Measurements from ENCODE around the gene LGR6.
A peak's percentile ranks its signal among the peaks of the same experiment; 100 is the strongest.

Gene LGR6

GRCh38 chr1:202202500-202203168, 9.0 kb downstream of the LGR6 start:
- no peak for DNase-seq

GRCh38 chr1:202203238-202204039, 9.8 kb downstream of the LGR6 start:
- DNase-seq, result no peak

GRCh38 chr1:202204065-202204464, 10.5 kb downstream of the LGR6 start:
- no peak for DNase-seq

- DNase-seq, result no peak
Measured at GRCh38 chr1:202205523-202206190, 12.1 kb downstream of the LGR6 start.

- peak; percentile 45 for DNase-seq
Measured at GRCh38 chr1:202207292-202207691, 13.7 kb downstream of the LGR6 start.

- DNase-seq, result no peak
Measured at GRCh38 chr1:202208351-202208857, 14.8 kb downstream of the LGR6 start.

- DNase-seq, result peak; percentile 20
Measured at GRCh38 chr1:202210385-202210784, 16.8 kb downstream of the LGR6 start.

GRCh38 chr1:202210969-202211368, 17.4 kb downstream of the LGR6 start:
- DNase-seq, result no peak

GRCh38 chr1:202212787-202213186, 19.2 kb downstream of the LGR6 start:
- DNase-seq, result no peak

- no peak for DNase-seq
Measured at GRCh38 chr1:202213361-202214088, 19.9 kb downstream of the LGR6 start.

GRCh38 chr1:202214089-202214843, 20.7 kb downstream of the LGR6 start:
- DNase-seq, result no peak

GRCh38 chr1:202215472-202216130, 22.0 kb downstream of the LGR6 start:
- DNase-seq, result no peak

- no peak for DNase-seq
Measured at GRCh38 chr1:202216691-202217090, 23.1 kb downstream of the LGR6 start.

GRCh38 chr1:202217516-202217915, 23.9 kb downstream of the LGR6 start:
- DNase-seq, result no peak

- DNase-seq, result no peak
Measured at GRCh38 chr1:202217951-202218350, 24.4 kb downstream of the LGR6 start.

GRCh38 chr1:202220733-202221132, 27.1 kb downstream of the LGR6 start:
- DNase-seq, result no peak

GRCh38 chr1:202221911-202222909, 28.6 kb downstream of the LGR6 start:
- DNase-seq, result no peak

GRCh38 chr1:202223121-202223860, 29.7 kb downstream of the LGR6 start:
- DNase-seq, result no peak

- DNase-seq, result no peak
Measured at GRCh38 chr1:202224453-202224852, 30.9 kb downstream of the LGR6 start.

- DNase-seq, result no peak
Measured at GRCh38 chr1:202225131-202225530, 31.5 kb downstream of the LGR6 start.

All from fibroblast of skin of right biceps (primary cell).